Activated CD4-positive, alpha-beta memory T cell treated with anti-CD3 and anti-CD28 coated beads, Interleukin-2, amount 10 ng/mL, durations not matched to agents 7 days and 5 days (primary cell): Measurements from ENCODE around the gene RPLP1. TPM values are rescaled to one million over a fixed set of nuclear protein-coding genes. Genes with fewer than 3 reads are reported as not detected.

Experiments
- CTCF ChIA-PET: fragments of 350-600 bp; sonication (Branson Sonifier 250); formaldehyde crosslinking; loops from one replicate; lab custom pipeline; 2021; ENCODE audit warnings: antibody characterized with exemption, inconsistent platforms; lab: Charles Lee
- POLR2A ChIA-PET: fragments of 350-600 bp; sonication (Branson Sonifier 250); formaldehyde crosslinking; loops from one replicate; lab custom pipeline; 2021; ENCODE audit warnings: antibody characterized with exemption; lab: Charles Lee
- DNase-seq: peaks from one replicate; pipeline ENCODE4 v3.0.0-alpha.2; 2020
- H3K27ac Mint-ChIP-seq: one replicate; pipeline ENCODE4 v1.8.0; 2021; ENCODE audit warnings: mild to moderate bottlenecking, mixed read lengths
- H3K27me3 Mint-ChIP-seq: one replicate; pipeline ENCODE4 v1.8.0; 2021; ENCODE audit warnings: mixed read lengths
- H3K36me3 Mint-ChIP-seq: one replicate; pipeline ENCODE4 v1.8.0; 2021; ENCODE audit warnings: low read depth, mixed read lengths
- H3K4me1 Mint-ChIP-seq: one replicate; pipeline ENCODE4 v1.8.0; 2021; ENCODE audit warnings: mixed read lengths
- H3K4me3 Mint-ChIP-seq: one replicate; pipeline ENCODE4 v1.8.0; 2021; ENCODE audit warnings: mild to moderate bottlenecking, mixed read lengths
- H3K9me3 Mint-ChIP-seq: one replicate; pipeline ENCODE4 v1.8.0; 2021; ENCODE audit warnings: mixed read lengths
- total RNA-seq, 2 experiments: library from RNA; stranded (reverse); gene quantifications; one replicate each; pipeline ENCODE4 v1.2.3, GENCODE V29; 2021

The RPLP1 gene
- total RNA-seq, 2 experiments from 2014 or later: 1,524 to 1,535 TPM

GRCh38 chr15:69417581-69417980 lies 35.0 kb upstream of the RPLP1 start:
- Mint-ChIP-seq H3K36me3 (peaks cover 54% of the 10 kb centered on the region), H3K4me3 (no peak overlapping the region), H3K9me3 (no peaks in the 10 kb centered on the region), H3K4me1 (peaks cover 36% of the 10 kb centered on the region), H3K27me3 (no peaks in the 10 kb centered on the region), H3K27ac (no peak overlapping the region)
- DNase-seq: no peak
- ChIA-PET POLR2A (interaction anchor here (1.2 to 8.3 kb wide), 3 partner anchors 35 to 50 kb away, joined by 4 to 124 read pairs (median 5); partner anchors contain the start of gene RPLP1), CTCF (interaction anchor here (1.7 to 1.8 kb wide), 2 partner anchors 22 to 45 kb away, joined by 4 to 7 read pairs; no protein-coding TSS in a partner anchor)

GRCh38 chr15:69421498-69421897 lies 31.1 kb upstream of the RPLP1 start:
- H3K27me3 Mint-ChIP-seq: no peaks in the 10 kb centered on the region
- CTCF ChIA-PET: no interaction called here
- DNase-seq: no peak
- H3K4me1 Mint-ChIP-seq: peaks cover 11% of the 10 kb centered on the region
- POLR2A ChIA-PET: interaction anchor here (2.8 kb wide), 1 partner anchor 31 kb away, joined by 13 read pairs; the partner anchor contains the start of gene RPLP1
- no peaks in the 10 kb centered on the region for H3K9me3 Mint-ChIP-seq
- H3K27ac Mint-ChIP-seq: no peak overlapping the region
- no peak overlapping the region for H3K4me3 Mint-ChIP-seq
- H3K36me3 Mint-ChIP-seq: peaks cover 72% of the 10 kb centered on the region

- no peak overlapping the region for H3K27ac Mint-ChIP-seq
- POLR2A ChIA-PET: interaction anchor here (2.2 to 2.8 kb wide), 2 partner anchors 8 to 30 kb away, joined by 12 to 13 read pairs; partner anchors contain the start of genes KIF23 and RPLP1
- H3K4me3 Mint-ChIP-seq: no peak overlapping the region
- H3K27me3 Mint-ChIP-seq: no peaks in the 10 kb centered on the region
- CTCF ChIA-PET: no interaction called here
- DNase-seq: no peak
- peaks cover 74% of the 10 kb centered on the region for H3K36me3 Mint-ChIP-seq
- peaks cover 7% of the 10 kb centered on the region for H3K4me1 Mint-ChIP-seq
- H3K9me3 Mint-ChIP-seq: no peaks in the 10 kb centered on the region
Observed at GRCh38 chr15:69422336-69422895, 30.2 kb upstream of the RPLP1 start.

- Mint-ChIP-seq H3K36me3 (peaks cover 70% of the 10 kb centered on the region), H3K4me1 (no peaks in the 10 kb centered on the region), H3K27me3 (no peaks in the 10 kb centered on the region), H3K27ac (no peak overlapping the region), H3K4me3 (no peak overlapping the region), H3K9me3 (no peaks in the 10 kb centered on the region)
- ChIA-PET POLR2A (interaction anchor here (0.9 to 2.8 kb wide), 3 partner anchors 9 to 28 kb away, joined by 4 to 13 read pairs (median 12); partner anchors contain the start of genes KIF23 and RPLP1), CTCF (interaction anchor here (0.9 kb wide), 1 partner anchor 39 kb away, joined by 3 read pairs; no protein-coding TSS in a partner anchor)
- DNase-seq: no peak
Observed at GRCh38 chr15:69424001-69424400, 28.6 kb upstream of the RPLP1 start.

- POLR2A ChIA-PET: interaction anchor here (0.9 to 2.2 kb wide), 3 partner anchors 10 to 28 kb away, joined by 3 to 12 read pairs (median 3); partner anchors contain the start of genes KIF23 and RPLP1
- Mint-ChIP-seq H3K4me1 (no peaks in the 10 kb centered on the region), H3K9me3 (no peaks in the 10 kb centered on the region), H3K36me3 (peaks cover 70% of the 10 kb centered on the region), H3K4me3 (no peak overlapping the region), H3K27me3 (no peaks in the 10 kb centered on the region), H3K27ac (no peak overlapping the region)
- CTCF ChIA-PET: no interaction called here
- DNase-seq: no peak
Observed at GRCh38 chr15:69424748-69425413, 27.7 kb upstream of the RPLP1 start.

- Mint-ChIP-seq H3K4me3 (no peak overlapping the region), H3K9me3 (no peaks in the 10 kb centered on the region), H3K4me1 (no peaks in the 10 kb centered on the region), H3K36me3 (peaks cover 79% of the 10 kb centered on the region), H3K27me3 (no peaks in the 10 kb centered on the region), H3K27ac (no peak overlapping the region)
- ChIA-PET CTCF (no interaction called here), POLR2A (interaction anchor here (1.1 to 5.7 kb wide), 2 partner anchors 19 to 35 kb away, joined by 3 to 32 read pairs; partner anchors contain the start of gene RPLP1)
- no peak for DNase-seq
Observed at GRCh38 chr15:69433831-69434230, 18.8 kb upstream of the RPLP1 start.

GRCh38 chr15:69434238-69434637 lies 18.4 kb upstream of the RPLP1 start:
- Mint-ChIP-seq H3K4me3 (no peak overlapping the region), H3K36me3 (peaks cover 79% of the 10 kb centered on the region), H3K27ac (no peak overlapping the region), H3K4me1 (peaks cover under 1% of the 10 kb centered on the region), H3K27me3 (no peaks in the 10 kb centered on the region), H3K9me3 (no peaks in the 10 kb centered on the region)
- ChIA-PET CTCF (no interaction called here), POLR2A (interaction anchor here (5.7 kb wide), 1 partner anchor 18 kb away, joined by 32 read pairs; the partner anchor contains the start of gene RPLP1)
- no peak for DNase-seq

- no peaks in the 10 kb centered on the region for H3K9me3 Mint-ChIP-seq
- ChIA-PET POLR2A (interaction anchor here (5.7 kb wide), 1 partner anchor 18 kb away, joined by 32 read pairs; the partner anchor contains the start of gene RPLP1), CTCF (no interaction called here)
- H3K4me1 Mint-ChIP-seq: peaks cover 2% of the 10 kb centered on the region
- no peak for DNase-seq
- no peak overlapping the region for H3K27ac Mint-ChIP-seq
- H3K4me3 Mint-ChIP-seq: no peak overlapping the region
- H3K27me3 Mint-ChIP-seq: no peaks in the 10 kb centered on the region
- peaks cover 79% of the 10 kb centered on the region for H3K36me3 Mint-ChIP-seq
Observed at GRCh38 chr15:69434679-69435078, 17.9 kb upstream of the RPLP1 start.

GRCh38 chr15:69435985-69436384 lies 16.6 kb upstream of the RPLP1 start:
- Mint-ChIP-seq H3K27ac (no peak overlapping the region), H3K4me3 (no peak overlapping the region), H3K4me1 (peaks cover 2% of the 10 kb centered on the region), H3K27me3 (no peaks in the 10 kb centered on the region), H3K36me3 (peaks cover 78% of the 10 kb centered on the region), H3K9me3 (no peaks in the 10 kb centered on the region)
- ChIA-PET CTCF (no interaction called here), POLR2A (no interaction called here)
- DNase-seq: no peak

- no peak overlapping the region for H3K4me3 Mint-ChIP-seq
- ChIA-PET POLR2A (no interaction called here), CTCF (no interaction called here)
- no peaks in the 10 kb centered on the region for H3K9me3 Mint-ChIP-seq
- H3K27ac Mint-ChIP-seq: no peak overlapping the region
- no peaks in the 10 kb centered on the region for H3K27me3 Mint-ChIP-seq
- no peak for DNase-seq
- H3K36me3 Mint-ChIP-seq: peaks cover 80% of the 10 kb centered on the region
- peaks cover 2% of the 10 kb centered on the region for H3K4me1 Mint-ChIP-seq
Observed at GRCh38 chr15:69436951-69437350, 15.7 kb upstream of the RPLP1 start.

- Mint-ChIP-seq H3K4me1 (peaks cover 16% of the 10 kb centered on the region), H3K27ac (no peak overlapping the region), H3K9me3 (no peaks in the 10 kb centered on the region), H3K36me3 (peaks cover 73% of the 10 kb centered on the region), H3K4me3 (no peak overlapping the region), H3K27me3 (no peaks in the 10 kb centered on the region)
- DNase-seq: no peak
- ChIA-PET POLR2A (interaction anchor here (0.6 to 3.2 kb wide), 3 partner anchors 12 to 19 kb away, joined by 3 to 25 read pairs (median 3); partner anchors contain the start of gene RPLP1), CTCF (interaction anchor here (1.6 kb wide), 1 partner anchor 12 kb away, joined by 6 read pairs; the partner anchor contains the start of gene RPLP1)
Observed at GRCh38 chr15:69439623-69440022, 13.0 kb upstream of the RPLP1 start.

GRCh38 chr15:69443032-69443611 lies 9.5 kb upstream of the RPLP1 start:
- H3K4me3 Mint-ChIP-seq: peak overlapping the region; percentile 35
- CTCF ChIA-PET: interaction anchor here (0.6 to 1.1 kb wide), 5 partner anchors 20 to 1135 kb away, joined by 3 to 6 read pairs (median 4); no protein-coding TSS in a partner anchor
- no peak for DNase-seq
- H3K27me3 Mint-ChIP-seq: no peaks in the 10 kb centered on the region
- H3K36me3 Mint-ChIP-seq: peaks cover 79% of the 10 kb centered on the region
- H3K4me1 Mint-ChIP-seq: peaks cover 16% of the 10 kb centered on the region
- POLR2A ChIA-PET: interaction anchor here (1.4 to 3.0 kb wide), 2 partner anchors 10 to 20 kb away, joined by 5 to 45 read pairs; partner anchors contain the start of gene RPLP1
- peak overlapping the region; percentile 66 for H3K27ac Mint-ChIP-seq
- H3K9me3 Mint-ChIP-seq: no peaks in the 10 kb centered on the region
